GM21367 (cell line): ENCODE results near the gene ENTR1.
A peak's percentile ranks its signal among the peaks of the same experiment; 100 is the strongest.

Source experiments
- ATAC-seq: cut with Tn5 transposase; IDR thresholded peaks from one replicate; pipeline ENCODE4 v1.9.1; 2021; ENCODE audit not compliant: unreplicated experiment

ENTR1 gene

GRCh38 chr9:136410500-136411287, at the start of gene ENTR1, which contains the start of gene PMPCA:
Gene ENTR1, minus strand, starts transcription at chr9:136410614. Its CDS starts 217 bp downstream, at chr9:136410397.
Gene PMPCA, plus strand, starts transcription at chr9:136410658. Its CDS starts 11 bp downstream, at chr9:136410669.
- peak; percentile 67 for ATAC-seq

- ATAC-seq = no peak
Observed at GRCh38 chr9:136459425-136459824, 49.0 kb upstream of the ENTR1 start.

- ATAC-seq = no peak
Observed at GRCh38 chr9:136457326-136457725, 46.9 kb upstream of the ENTR1 start.

- no peak for ATAC-seq
Observed at GRCh38 chr9:136456258-136456657, 45.8 kb upstream of the ENTR1 start.

GRCh38 chr9:136455043-136456002, 44.9 kb upstream of the ENTR1 start:
- ATAC-seq = no peak

GRCh38 chr9:136454026-136454796, 43.8 kb upstream of the ENTR1 start:
- ATAC-seq = no peak

GRCh38 chr9:136453326-136453725, 42.9 kb upstream of the ENTR1 start:
- no peak for ATAC-seq

- ATAC-seq = no peak
Observed at GRCh38 chr9:136451221-136451877, 40.9 kb upstream of the ENTR1 start.

- ATAC-seq = no peak
Observed at GRCh38 chr9:136448655-136449054, 38.2 kb upstream of the ENTR1 start.

- ATAC-seq = no peak
Observed at GRCh38 chr9:136447173-136447778, 36.9 kb upstream of the ENTR1 start.

GRCh38 chr9:136445799-136446198, 35.4 kb upstream of the ENTR1 start:
- ATAC-seq = no peak

- no peak for ATAC-seq
Observed at GRCh38 chr9:136444102-136444501, 33.7 kb upstream of the ENTR1 start.

- ATAC-seq = no peak
Observed at GRCh38 chr9:136443687-136444086, 33.3 kb upstream of the ENTR1 start.

GRCh38 chr9:136443087-136443486, 32.7 kb upstream of the ENTR1 start:
- no peak for ATAC-seq

- no peak for ATAC-seq
Observed at GRCh38 chr9:136442265-136442664, 31.9 kb upstream of the ENTR1 start.

GRCh38 chr9:136441681-136442245, 31.3 kb upstream of the ENTR1 start:
- no peak for ATAC-seq

GRCh38 chr9:136441191-136441680, 30.8 kb upstream of the ENTR1 start:
- no peak for ATAC-seq

GRCh38 chr9:136439481-136440408, 29.3 kb upstream of the ENTR1 start, which contains the start of gene INPP5E:
Gene INPP5E, minus strand, starts transcription at chr9:136439845. Its CDS starts 426 bp downstream, at chr9:136439419.
- ATAC-seq = peak; percentile 46
